WTC11 (cell line): Measurements from ENCODE around the gene CPXM2. TPM values are rescaled to one million over a fixed set of nuclear protein-coding genes. Genes with fewer than 3 reads are reported as not detected.

Experiments used
- ATAC-seq: fragments of 200-7000 bp; cut with Tn5 transposase; 2 replicates; pipeline ENCODE4 v1.10.0; 2021; ENCODE audit warnings: mild to moderate bottlenecking, moderate library complexity
- CTCF ChIA-PET: fragments of 300-600 bp; sonication (Branson Sonifier 250); formaldehyde crosslinking; loops from one replicate; lab custom pipeline; 2021; ENCODE audit warnings: antibody characterized with exemption; lab: Charles Lee
- POLR2A ChIA-PET: fragments of 350-600 bp; sonication (Branson Sonifier 250); formaldehyde crosslinking; loops from one replicate; lab custom pipeline; 2021; ENCODE audit warnings: antibody characterized with exemption; lab: Charles Lee
- DNase-seq: peaks from one replicate; pipeline ENCODE4 v3.0.0; 2021; ENCODE audit warnings: low spot score
- H3K27ac Mint-ChIP-seq: 2 replicates; pipeline ENCODE4 v1.8.0; 2021; ENCODE audit warnings: mixed read lengths
- H3K27me3 Mint-ChIP-seq: 2 replicates; pipeline ENCODE4 v1.8.0; 2021; ENCODE audit warnings: low read depth, mild to moderate bottlenecking, moderate library complexity, mixed read lengths
- H3K36me3 Mint-ChIP-seq: 2 replicates; pipeline ENCODE4 v1.8.0; 2021; ENCODE audit warnings: mixed read lengths
- H3K4me1 Mint-ChIP-seq: 2 replicates; pipeline ENCODE4 v1.8.0; 2022; ENCODE audit warnings: mixed read lengths
- H3K4me3 Mint-ChIP-seq: 2 replicates; pipeline ENCODE4 v1.8.0; 2021; ENCODE audit warnings: mild to moderate bottlenecking, moderate library complexity, mixed read lengths
- H3K9me3 Mint-ChIP-seq: 2 replicates; pipeline ENCODE4 v1.8.0; 2021; ENCODE audit warnings: mixed read lengths
- ARID4B ChIP-seq: sonication (generic); formaldehyde crosslinking; IDR thresholded peaks from 2 replicates; pipeline ENCODE4 v1.8.0; 2023; ENCODE audit warnings: missing genetic modification reagents, mild to moderate bottlenecking, borderline replicate concordance
- EMX1 ChIP-seq: fragments of 250-450 bp; sonication (Bioruptor Pico); IDR thresholded peaks from 2 replicates; pipeline ENCODE4 v1.8.0; 2021; ENCODE audit warnings: mild to moderate bottlenecking
- ESRRA ChIP-seq: sonication (generic); formaldehyde crosslinking; IDR thresholded peaks from 2 replicates; pipeline ENCODE4 v1.8.1; 2022; ENCODE audit warnings: mild to moderate bottlenecking, missing genetic modification reagents, borderline replicate concordance
- FOXJ3 ChIP-seq: sonication (generic); formaldehyde crosslinking; IDR thresholded peaks from 2 replicates; pipeline ENCODE4 v1.9.0; 2021; ENCODE audit warnings: missing genetic modification reagents, mild to moderate bottlenecking, borderline replicate concordance
- GTF2I ChIP-seq: fragments of 250-450 bp; sonication (Bioruptor Pico); conservative IDR thresholded peaks from 2 replicates; pipeline ENCODE4 v1.4.0; 2021; ENCODE audit warnings: mild to moderate bottlenecking
- IRF2 ChIP-seq: sonication (generic); formaldehyde crosslinking; IDR thresholded peaks from 2 replicates; pipeline ENCODE4 v1.8.0; 2022; ENCODE audit warnings: low read depth, missing genetic modification reagents, borderline replicate concordance
- KAT7 ChIP-seq: sonication (generic); formaldehyde crosslinking; IDR thresholded peaks from 2 replicates; pipeline ENCODE4 v1.8.1; 2023; ENCODE audit warnings: missing genetic modification reagents, mild to moderate bottlenecking, borderline replicate concordance
- MAX ChIP-seq: sonication (generic); formaldehyde crosslinking; IDR thresholded peaks from 2 replicates; pipeline ENCODE4 v1.8.0; 2022; ENCODE audit warnings: mild to moderate bottlenecking, missing genetic modification reagents
- NFYB ChIP-seq: sonication (generic); formaldehyde crosslinking; conservative IDR thresholded peaks from 2 replicates; pipeline ENCODE4 v1.8.0; 2022; ENCODE audit warnings: low read depth, missing genetic modification reagents
- NR2C2 ChIP-seq: sonication (generic); formaldehyde crosslinking; IDR thresholded peaks from 2 replicates; pipeline ENCODE4 v1.8.0; 2022; ENCODE audit warnings: mild to moderate bottlenecking, missing genetic modification reagents
- PRRX2 ChIP-seq: fragments of 250-450 bp; sonication (Bioruptor Pico); IDR thresholded peaks from 2 replicates; pipeline ENCODE4 v1.8.0; 2021; ENCODE audit warnings: mild to moderate bottlenecking
- SMAD3 ChIP-seq: sonication (generic); formaldehyde crosslinking; IDR thresholded peaks from 2 replicates; pipeline ENCODE4 v1.8.0; 2022; ENCODE audit warnings: missing genetic modification reagents, mild to moderate bottlenecking, borderline replicate concordance
- SP1 ChIP-seq: sonication (generic); formaldehyde crosslinking; conservative IDR thresholded peaks from 2 replicates; pipeline ENCODE4 v1.8.1; 2022; ENCODE audit warnings: missing genetic modification reagents
- ZNF532 ChIP-seq: fragments of 250-450 bp; sonication (Bioruptor Pico); IDR thresholded peaks from 2 replicates; pipeline ENCODE4 v1.9.0; 2021; ENCODE audit warnings: mild to moderate bottlenecking, borderline replicate concordance
- total RNA-seq: library from RNA; stranded (reverse); gene quantifications from 3 replicates; pipeline ENCODE4 v1.2.3, GENCODE V29; 2021
- TF ChIP-seq, protein P1 (sequence below): fragments of 250-450 bp; sonication (Bioruptor Pico); IDR thresholded peaks from 2 replicates; pipeline ENCODE4 v1.9.0; 2021; ENCODE audit warnings: mild to moderate bottlenecking
- TF ChIP-seq, protein P2 (sequence below): fragments of 250-450 bp; sonication (Bioruptor Pico); IDR thresholded peaks from 2 replicates; pipeline ENCODE4 v1.9.0; 2021; ENCODE audit warnings: moderate library complexity, mild to moderate bottlenecking, inconsistent platforms, borderline replicate concordance
- TF ChIP-seq, protein P3 (sequence below): sonication (generic); formaldehyde crosslinking; IDR thresholded peaks from 2 replicates; pipeline ENCODE4 v1.8.1; 2023; ENCODE audit warnings: mild to moderate bottlenecking, moderate library complexity, missing genetic modification reagents

Gene CPXM2
- total RNA-seq, 1 experiment from 2014 or later: 3.4 TPM

GRCh38 chr10:123928427-123928826 is 36.8 kb upstream of the CPXM2 start (continued):
- TF ChIP-seq FOXJ3 (CRISPR knock-in tag) (no peak), NR2C2 (CRISPR knock-in tag) (no peak), NFYB (no peak), ARID4B (CRISPR knock-in tag) (no peak), MAX (CRISPR knock-in tag) (no peak)
- TF ChIP-seq, protein P1, sequence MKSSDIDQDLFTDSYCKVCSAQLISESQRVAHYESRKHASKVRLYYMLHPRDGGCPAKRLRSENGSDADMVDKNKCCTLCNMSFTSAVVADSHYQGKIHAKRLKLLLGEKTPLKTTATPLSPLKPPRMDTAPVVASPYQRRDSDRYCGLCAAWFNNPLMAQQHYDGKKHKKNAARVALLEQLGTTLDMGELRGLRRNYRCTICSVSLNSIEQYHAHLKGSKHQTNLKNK (CRISPR knock-in tag): no peak

DNA sequence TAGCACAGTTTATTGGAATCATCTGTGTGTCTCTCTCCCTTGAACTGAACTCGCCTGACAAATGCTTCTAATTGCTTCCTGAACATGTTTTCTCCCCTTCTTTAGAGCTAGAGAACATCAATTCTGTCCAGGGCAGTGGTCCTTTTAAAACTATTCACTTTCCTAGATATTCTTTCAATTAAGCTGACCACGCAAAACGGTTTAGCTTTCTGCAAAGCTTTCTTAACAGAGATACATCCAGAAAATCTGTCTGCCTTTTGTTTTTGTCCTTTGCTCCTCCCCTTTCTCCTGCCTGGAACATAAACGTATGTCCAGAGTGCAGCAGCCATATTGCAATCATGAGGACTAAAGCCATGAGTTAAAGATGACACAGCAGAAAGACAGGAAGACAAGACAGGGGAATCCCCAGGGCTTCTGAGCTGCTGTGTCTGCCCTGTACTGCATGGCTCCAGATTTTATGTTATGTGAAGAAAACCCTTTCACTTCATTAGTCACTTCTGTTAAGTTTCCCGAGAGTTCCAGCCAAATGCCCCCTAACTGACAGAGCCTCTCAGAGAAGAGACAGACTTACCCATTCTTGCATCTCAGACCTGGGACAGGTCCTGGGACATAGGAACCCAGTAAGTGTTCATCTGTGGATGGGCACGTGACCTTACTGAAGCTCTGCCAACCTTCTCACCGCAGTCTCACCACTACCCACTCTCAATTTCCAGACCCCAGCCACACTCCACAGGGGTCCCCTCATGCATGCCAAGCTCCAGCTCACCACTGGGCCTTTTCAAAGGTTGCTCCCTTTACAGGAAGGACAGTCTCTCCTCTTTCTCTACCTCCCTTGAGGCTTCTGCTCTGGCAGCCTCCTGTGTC is 35.0 kb upstream of the CPXM2 start:
- Mint-ChIP-seq H3K4me3 (no peak overlapping the region), H3K9me3 (peaks cover 41% of the 10 kb centered on the region), H3K36me3 (peaks cover 24% of the 10 kb centered on the region), H3K27me3 (peaks cover 19% of the 10 kb centered on the region), H3K27ac (no peak overlapping the region), H3K4me1 (no peaks in the 10 kb centered on the region)
- ATAC-seq (no peak), DNase-seq (no peak)
- ChIA-PET CTCF (interaction anchor here (0.7 to 1.0 kb wide), 2 partner anchors 29 to 40 kb away, joined by 3 read pairs; no protein-coding TSS in a partner anchor), POLR2A (no interaction called here)
- no peak for TF ChIP-seq SP1
- no peak for TF ChIP-seq ESRRA (CRISPR knock-in tag)
- TF ChIP-seq ZNF532 (CRISPR knock-in tag): no peak
- TF ChIP-seq SMAD3 (CRISPR knock-in tag): no peak
- TF ChIP-seq, protein P2, sequence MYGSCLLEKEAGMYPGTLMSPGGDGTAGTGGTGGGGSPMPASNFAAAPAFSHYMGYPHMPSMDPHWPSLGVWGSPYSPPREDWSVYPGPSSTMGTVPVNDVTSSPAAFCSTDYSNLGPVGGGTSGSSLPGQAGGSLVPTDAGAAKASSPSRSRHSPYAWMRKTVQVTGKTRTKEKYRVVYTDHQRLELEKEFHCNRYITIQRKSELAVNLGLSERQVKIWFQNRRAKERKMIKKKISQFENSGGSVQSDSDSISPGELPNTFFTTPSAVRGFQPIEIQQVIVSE: no peak
- TF ChIP-seq EMX1 (CRISPR knock-in tag): no peak

GRCh38 chr10:123922126-123922525 is 30.5 kb upstream of the CPXM2 start:
- ATAC-seq: no peak
- peaks cover 37% of the 10 kb centered on the region for H3K9me3 Mint-ChIP-seq
- peaks cover 26% of the 10 kb centered on the region for H3K27me3 Mint-ChIP-seq
- ChIA-PET CTCF (interaction anchor here (1.3 kb wide), 1 partner anchor 25 kb away, joined by 4 read pairs; no protein-coding TSS in a partner anchor), POLR2A (no interaction called here)
- no peak for DNase-seq
- no peak overlapping the region for H3K4me3 Mint-ChIP-seq
- H3K4me1 Mint-ChIP-seq: no peaks in the 10 kb centered on the region
- H3K36me3 Mint-ChIP-seq: peaks cover 20% of the 10 kb centered on the region
- H3K27ac Mint-ChIP-seq: no peak overlapping the region
- TF ChIP-seq, protein P3, sequence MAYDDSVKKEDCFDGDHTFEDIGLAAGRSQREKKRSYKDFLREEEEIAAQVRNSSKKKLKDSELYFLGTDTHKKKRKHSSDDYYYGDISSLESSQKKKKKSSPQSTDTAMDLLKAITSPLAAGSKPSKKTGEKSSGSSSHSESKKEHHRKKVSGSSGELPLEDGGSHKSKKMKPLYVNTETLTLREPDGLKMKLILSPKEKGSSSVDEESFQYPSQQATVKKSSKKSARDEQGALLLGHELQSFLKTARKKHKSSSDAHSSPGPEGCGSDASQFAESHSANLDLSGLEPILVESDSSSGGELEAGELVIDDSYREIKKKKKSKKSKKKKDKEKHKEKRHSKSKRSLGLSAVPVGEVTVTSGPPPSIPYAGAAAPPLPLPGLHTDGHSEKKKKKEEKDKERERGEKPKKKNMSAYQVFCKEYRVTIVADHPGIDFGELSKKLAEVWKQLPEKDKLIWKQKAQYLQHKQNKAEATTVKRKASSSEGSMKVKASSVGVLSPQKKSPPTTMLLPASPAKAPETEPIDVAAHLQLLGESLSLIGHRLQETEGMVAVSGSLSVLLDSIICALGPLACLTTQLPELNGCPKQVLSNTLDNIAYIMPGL (CRISPR knock-in tag): no peak
- TF ChIP-seq PRRX2 (CRISPR knock-in tag): no peak
- TF ChIP-seq IRF2 (CRISPR knock-in tag): no peak
- no peak for TF ChIP-seq KAT7 (CRISPR knock-in tag)
- TF ChIP-seq GTF2I (CRISPR knock-in tag): no peak
